Activated T-cell treated with anti-CD3 and anti-CD28 coated beads for 24 hours (primary cell): Measurements from ENCODE around the gene ENPP3.
"Not testable (repeated sequence)": the region's sequence is repeated elsewhere in the genome, so short reads cannot be mapped to it uniquely, and the experiment has no call there.

Source experiments
- DNase-seq: peaks from one replicate; pipeline ENCODE4 v3.0.0-alpha.2; 2020; ENCODE audit warnings: low read depth

The ENPP3 gene

DNA sequence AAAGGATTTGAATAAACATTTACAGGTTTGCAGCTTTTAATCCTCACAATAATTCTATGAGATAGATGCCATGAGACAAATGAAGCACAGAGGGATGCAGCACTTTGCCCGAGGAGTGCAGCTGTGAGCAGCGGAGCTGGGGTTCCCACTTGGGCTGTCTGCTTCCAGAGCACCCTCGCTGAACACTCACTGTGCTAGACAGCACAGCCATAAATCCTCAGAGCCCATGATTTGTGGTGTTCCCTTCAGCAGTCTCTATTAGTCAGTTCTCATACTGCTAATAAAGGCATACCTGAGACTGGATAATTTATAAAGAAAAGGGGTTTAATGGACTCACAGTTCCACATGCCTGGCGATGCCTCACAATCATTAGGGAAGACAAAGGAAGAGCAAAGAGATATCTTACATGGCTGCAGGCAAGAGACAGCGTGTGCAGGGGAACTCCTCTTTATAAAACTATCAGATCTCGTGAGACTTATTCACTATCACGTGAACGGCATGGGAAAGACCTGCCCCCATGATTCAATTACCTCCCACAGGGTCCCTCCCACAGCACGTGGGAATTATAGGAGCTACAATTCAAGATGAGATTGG, 99.0 kb downstream of the ENPP3 start:
- no peak for DNase-seq

DNA sequence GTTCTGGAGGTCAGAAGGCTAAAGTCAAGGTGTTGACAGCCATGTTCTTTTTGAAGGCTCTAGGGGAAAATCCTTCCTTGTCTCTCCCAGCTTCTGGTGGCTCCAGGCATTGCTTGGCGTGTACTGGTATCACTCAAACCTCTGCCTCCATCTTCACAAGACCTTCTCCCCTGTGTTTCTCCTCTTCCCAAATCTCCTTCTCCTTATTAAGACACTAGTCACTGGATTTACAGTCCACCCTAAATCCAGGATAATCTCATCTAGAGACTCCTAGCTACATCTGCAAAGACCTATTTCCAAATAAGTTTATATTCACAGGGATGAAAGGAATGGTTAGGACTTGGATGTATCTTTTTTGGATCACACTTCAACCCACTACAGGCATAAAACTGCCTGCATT, 99.7 kb downstream of the ENPP3 start:
- DNase-seq, result no peak

DNA sequence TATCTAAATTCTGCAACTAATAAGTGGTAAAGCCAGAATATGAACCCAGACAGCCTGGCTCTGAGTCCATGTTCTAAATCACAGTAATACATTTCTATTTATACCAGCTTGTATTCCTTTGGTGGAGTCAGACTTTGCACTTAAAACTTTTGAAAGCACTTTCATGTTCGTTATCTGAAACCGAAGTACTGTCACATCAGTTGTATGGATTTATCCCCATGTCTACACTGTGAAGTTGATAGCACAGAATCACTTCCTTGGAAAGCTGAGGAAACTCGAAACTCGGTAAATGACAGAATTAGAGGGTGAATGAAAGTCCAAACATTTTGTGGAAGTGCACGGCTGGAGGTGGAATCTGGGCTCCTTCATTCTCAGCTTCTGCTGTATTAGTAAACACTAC, 102.0 kb downstream of the ENPP3 start:
- DNase-seq, result no peak

DNA sequence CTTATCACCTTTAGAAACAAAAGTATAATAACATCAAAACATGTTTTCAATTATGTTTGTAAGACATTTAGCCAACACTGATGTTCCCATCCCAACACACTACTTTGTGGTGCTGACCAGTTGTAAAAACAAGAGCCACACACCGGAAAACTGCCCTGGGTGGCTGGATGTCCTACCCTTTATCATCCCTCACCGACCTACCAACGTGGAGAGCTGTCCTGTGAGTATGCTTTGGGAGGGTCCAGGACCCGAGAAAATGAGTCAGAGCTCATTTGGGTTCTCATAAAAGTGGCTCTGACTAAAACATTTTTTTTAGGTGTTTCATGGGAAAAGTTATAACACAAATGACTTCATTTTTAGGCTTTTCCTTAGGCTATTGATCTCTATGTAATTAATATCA, 103.1 kb downstream of the ENPP3 start:
- no peak for DNase-seq

DNA sequence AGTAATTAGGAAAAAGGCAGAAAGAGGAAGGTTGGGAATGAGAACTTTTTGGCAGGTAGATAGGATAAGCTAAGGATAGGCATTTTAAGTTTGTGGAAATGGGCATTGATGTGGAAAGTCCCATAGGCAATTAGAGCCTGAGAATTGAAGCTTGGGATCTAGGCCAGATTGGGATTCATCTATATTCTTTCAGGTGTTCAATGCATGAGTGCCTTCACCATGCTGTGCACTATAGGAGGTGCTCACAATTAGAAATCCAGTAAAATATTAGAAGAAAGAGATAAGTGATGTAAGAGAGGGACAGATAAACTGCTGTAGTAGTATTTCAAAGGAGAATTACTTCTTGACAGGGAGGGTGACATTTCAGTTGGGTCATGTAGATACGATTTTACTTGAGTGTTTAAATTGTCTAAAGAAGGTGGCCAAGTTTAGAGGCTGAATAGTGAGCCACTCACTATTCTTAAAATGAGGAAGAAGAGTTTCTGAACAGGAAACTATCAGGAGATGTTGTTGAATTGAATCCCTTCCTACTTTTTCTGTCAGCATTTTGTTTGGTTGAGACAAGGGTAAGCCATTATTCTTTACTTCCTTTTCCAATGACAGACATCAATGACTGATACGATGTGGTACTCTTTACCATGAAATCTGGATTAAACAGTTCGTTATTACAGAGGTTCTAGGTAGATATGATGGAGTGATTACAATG, 104.7 kb downstream of the ENPP3 start:
- DNase-seq, result no peak

DNA sequence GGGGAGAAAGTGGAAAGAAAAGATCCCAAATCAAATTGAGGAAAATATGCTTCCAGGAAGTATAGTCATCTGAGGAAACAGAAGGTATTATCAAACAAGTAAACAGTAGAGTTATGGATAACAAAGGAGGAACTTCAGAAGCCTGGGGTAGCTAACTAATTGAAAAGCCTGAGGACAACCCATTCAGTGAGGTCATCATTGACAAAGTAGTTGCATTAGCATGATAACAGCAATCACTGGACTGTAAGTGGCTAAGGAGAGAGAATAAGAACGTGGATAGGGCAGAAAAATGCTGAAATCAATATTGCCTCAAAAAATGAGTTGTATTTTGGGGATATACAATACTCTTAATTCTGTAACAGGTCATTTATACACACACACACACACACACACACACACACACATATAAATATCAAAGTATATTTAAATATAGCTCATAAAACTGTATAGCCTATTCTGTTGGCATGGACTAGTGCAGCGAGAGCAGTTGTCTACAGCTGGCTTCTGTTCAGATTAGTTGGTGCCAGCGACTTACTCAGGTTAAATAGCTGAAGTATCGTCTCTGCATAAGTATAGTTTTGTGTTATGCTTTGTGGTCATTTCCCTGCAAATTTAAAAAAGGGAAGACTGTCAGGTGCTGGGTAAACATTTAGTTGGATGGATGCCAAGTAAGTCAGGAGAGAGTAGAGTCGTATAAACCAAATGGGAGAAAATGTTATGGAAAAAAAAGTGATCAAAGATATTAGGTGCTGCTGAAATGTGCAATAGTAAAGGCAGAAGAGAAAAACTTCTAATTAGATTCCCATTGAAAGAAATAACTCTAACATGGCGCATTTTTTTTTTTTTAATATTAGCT, 107.6 kb downstream of the ENPP3 start:
- DNase-seq, result no peak

DNA sequence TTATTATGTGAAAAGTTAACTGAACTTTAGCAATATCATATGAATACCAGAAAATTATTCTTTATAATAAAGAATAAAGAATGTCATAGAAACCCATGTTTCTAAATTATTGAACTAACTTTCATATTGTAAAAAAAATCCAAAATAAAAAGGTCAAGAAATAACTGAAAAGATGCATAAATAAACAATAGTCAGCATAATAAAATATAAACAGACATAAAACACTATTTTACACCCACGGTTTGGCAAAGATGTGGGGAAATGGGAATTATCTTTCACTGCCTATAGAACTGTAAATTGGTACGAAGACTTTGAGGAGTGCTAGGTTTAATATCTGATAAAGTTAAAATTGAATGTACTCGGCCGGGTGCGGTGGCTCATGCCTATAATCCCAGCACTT, 108.4 kb downstream of the ENPP3 start:
- no peak for DNase-seq

DNA sequence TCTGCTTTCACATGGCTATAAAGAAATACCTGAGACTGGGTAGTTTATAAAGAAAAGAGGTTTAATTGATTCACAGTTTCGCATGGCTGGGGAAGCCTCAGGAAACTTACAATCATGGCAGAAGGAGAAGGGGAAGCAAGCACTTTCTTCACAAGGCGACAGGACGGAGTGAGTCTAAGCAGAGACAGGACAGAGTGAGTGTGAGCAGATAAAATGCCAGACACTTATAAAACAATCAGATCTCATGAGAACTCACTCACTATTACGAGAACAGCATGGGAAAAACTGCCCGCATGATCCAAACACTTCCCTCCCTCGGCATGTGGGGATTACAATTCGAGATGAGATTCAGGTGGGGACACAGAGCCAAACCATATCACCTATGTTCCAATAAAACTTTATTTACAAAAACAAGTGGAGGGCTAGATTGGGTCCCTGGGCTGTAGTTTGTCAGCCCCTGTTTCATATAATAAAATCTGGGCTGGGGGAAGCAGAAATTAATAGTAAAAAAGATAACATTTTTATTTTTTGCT, 110.8 kb downstream of the ENPP3 start:
- no peak for DNase-seq

DNA sequence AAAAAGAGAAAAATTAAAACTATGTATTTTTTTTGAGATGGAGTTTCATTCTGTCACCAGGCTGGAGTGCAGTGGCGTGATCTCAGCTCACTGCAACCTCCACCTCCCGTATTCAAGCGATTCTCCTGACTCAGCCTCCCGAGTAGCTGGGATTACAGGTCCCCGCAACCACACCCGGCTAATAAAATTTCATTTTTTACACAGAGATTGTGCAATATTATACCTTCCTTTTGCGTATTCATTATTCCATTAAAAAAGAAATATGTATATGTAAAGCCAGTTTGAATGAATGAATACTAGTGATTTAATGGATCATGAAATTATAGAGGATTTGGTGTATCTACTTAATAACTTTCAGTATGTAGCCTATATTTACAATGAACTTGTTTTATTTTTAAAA, 111.9 kb downstream of the ENPP3 start:
- no peak for DNase-seq

DNA sequence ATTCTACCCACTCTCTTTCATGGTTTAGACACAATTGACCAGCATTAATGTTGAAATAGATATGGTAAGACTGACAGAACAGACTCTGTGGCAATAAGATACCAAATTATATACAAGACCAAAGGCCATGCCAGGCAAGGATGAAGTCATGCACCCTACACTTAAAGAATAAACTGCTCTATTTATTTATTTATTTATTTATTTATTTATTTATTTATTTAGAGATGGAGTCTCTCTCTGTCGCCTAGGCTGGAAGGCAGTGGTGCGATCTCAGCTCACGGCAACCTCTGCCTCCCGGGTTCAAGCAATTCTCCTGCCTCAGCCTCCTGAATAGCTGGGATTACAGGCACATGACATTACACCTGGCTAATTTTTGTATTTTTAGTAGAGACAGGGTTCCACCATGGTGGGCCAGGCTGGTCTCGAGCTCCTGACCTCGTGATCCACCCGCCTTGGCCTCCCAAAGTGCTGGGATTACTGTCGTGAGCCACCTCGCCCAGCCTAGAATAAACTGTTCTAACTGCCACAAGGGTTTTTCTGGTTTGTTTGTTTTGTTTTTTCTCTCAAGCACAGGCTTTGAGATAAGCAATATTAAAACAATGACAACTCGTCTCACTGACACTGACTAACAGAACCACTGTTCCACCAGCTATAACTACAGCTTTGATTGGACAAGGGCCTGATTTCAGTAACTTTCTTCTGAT, 114.1 kb downstream of the ENPP3 start:
- not testable (repeated sequence) for DNase-seq

DNA sequence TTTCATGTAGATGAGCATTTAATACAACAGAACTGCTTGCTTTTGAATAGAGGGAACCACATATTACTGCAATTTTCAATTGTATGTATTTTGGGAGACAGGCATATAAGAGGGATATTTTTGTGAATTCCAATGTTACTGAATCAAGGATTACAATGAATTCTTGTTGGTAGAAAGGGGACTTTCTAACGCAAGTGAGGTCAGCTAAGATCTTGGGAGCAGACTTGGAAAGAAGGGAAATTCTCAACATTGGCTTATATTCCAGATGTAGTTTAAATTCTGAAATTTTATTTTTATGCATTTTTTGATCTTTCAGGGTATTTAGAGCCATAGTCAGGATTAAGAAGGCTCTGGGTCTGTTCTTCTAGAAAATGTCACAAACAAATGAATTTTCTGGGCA, 117.0 kb downstream of the ENPP3 start:
- DNase-seq, result no peak

DNA sequence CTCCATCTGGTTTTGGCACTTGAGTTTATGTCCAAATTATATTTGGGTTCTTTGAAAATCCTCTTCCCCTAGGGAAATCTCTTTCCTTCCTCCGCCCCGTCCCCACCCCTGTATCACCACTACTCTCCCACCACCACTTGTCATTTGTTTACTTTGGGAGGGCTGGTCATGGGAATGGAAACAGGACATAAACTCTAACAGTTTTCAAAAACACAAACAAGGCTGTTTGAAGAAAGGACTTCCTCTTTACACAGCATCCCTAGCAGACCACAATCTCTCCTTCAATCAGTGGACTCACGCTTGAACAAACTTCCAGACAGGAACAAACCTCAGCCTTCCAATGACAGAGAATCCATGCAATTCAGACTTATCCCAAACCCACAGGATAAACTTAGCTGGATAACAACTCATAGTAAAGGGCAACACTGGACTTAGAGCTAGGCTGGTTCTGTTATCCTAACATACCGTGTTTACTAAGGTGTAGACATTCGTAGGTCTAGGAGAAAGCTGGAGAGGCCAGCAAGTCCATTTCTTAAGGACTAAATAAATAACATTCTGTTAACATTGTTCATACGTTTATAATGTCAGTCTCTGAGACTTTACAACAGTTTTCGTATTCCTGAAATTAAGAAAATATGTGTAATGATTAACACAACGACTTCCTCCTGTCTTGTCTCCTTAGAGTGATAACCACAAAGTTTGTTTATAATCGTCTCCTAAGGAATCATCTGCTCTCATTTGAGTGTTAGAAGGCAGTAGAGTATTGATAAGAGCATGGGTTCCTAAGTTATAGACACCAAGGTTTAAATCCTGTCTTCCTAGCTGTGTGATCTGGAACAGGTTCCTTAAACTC, 117.8 kb downstream of the ENPP3 start:
- DNase-seq, result no peak

DNA sequence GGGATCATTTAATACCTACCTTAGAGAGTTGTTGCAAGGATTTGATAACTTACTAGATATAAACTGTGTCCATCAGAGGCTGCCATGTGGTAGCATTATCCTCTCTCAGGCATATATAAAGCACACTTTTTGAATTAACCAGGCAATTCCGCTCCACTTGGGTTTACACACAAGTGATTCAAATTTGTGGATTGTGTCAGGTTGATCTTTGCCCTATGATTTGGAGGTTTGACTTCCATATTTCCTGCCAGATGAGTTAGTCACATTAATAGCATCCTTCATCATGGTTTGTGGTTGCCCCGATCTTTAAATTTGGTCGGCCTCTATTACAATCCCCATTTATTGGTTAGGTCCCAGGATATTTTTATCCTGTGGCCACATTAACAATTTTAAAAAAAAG, 118.5 kb downstream of the ENPP3 start:
- no peak for DNase-seq

DNA sequence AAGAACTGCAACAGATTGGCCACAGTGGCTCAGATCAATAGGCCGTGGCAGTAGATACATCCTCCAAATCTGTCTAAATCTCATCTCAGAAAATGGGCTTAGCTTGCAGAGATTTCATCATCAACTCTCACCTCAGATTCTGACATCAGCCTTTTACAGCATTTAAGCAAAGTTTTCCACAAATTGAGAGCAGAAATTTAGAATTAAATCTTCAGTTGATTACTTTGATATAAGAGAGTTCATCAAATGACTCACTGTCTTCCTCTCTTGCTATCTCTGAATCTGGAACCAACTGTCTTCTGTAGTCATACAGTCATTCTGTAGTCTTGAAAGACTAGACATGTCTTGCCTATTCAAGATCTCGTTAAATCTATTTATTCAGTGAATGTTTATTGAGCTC, 118.9 kb downstream of the ENPP3 start:
- no peak for DNase-seq

DNA sequence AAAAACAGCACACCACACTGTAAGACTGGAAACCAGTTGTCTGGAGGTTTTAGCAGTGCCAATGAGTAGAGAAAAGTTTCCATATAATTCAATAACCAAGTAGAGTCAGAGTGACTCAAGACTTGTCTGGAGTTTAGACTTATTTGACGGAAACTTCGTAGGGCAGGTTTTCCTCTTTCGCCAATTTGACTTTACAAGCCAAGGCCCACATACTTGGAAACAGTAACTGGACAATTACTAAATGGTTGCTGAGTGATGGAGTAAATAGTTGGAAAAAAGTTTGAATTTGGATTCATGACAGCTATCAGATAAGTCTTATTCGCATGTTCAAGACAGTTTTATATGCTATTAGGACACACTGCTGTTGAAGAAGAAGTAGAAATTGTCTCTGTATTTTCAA, 121.8 kb downstream of the ENPP3 start:
- no peak for DNase-seq

DNA sequence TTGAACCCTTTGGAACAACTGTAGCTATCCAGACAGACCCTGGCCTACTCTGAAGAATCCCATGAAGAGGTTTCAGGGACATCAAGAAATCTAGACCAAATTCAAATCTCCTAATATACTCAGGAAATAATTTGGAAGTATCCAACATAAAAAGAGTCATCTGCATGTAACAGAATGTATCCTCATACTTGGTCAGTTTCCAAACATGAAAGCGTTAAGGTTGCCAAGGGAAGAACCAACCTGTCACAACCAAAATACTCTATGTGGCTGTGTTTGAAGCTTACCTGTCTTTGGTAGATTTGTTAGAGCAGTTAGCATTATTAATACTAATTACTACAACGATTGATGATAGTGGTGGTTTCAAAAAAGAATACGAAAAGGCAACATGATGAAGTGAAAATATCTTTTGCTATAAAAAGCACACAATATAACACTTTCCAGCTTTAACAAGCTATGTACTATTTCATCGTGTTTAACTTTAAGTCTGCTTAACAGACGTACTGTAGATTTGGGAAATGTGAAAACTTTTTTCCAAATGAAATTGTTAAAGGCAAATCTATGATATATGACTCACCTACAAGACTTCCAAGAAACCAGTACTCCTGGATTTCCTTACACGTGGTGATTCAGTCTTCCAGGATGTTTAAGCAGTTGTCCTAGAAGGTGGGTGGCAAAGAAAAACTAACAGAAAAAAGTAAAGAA, 124.1 kb downstream of the ENPP3 start:
- no peak for DNase-seq

DNA sequence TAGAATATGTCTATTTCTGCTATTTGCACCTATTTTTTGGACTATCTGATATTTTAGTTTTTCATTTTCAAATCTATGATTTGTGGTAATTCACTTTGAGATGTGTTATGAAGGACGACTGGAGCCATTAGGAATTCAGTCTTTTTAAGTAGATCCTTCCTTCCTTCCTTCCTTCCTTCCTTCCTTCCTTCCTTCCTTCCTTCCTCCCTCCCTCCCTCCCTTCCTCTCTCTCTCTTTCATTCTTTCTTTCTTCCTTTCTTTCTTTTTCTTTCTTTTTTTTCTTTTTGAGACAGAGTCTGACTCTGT, 124.6 kb downstream of the ENPP3 start:
- DNase-seq, result no peak

DNA sequence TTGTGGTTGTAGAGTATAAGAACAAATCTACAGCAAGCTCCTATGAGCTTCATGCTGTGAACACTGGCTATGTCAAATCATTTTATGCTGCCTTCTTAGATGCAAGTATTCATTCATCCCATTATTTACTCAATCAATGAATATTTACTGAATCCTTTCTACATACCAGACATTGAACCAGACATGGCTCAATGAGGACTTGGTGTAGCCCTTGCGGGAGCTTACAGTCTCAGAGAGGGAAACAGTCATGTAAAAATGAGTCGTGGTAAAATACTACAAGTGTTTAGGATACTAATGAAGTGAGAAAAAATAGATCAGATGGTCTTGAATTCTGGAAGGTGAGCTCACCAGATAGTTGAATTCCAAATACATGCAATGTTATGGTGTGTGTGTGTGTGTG, 125.9 kb downstream of the ENPP3 start:
- no peak for DNase-seq

DNA sequence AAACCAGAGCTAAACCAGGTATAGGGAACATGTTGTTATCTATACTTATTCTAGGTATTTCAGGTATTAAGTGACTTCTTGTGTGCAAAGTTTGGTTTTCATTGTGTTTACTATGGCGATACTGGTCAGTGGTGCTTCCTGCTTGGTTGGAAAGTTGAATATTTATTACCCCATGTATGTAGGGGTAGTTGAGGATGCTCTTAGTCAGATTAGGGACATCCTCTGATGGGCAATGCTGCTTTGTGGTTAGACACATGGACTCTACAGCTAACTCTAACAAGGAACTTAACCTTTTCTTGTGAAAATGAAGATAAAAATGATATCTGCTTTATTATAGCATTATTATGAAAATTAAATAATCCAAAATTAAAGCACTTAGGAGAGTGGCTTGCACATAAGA, 126.6 kb downstream of the ENPP3 start:
- DNase-seq, result no peak

DNA sequence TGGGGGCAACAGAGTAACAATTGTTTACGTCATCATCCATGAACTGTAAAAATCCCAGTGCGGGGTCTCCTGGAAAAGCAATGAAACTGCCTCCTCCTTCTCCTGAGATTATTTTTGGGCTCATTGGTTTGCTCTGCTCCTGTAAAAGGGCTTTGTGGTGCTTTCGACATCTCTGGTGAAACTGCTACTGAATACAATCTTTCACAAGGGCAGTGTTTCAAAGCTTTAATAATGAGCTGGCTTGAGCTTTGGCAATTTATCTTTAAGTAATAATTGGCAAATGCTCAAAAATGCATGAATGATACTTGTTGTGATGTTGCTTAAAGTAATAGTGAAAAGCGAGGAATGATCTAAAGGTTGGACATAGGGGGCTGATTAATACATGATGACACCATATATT, 127.2 kb downstream of the ENPP3 start:
- no peak for DNase-seq
